Stimulated activated CD4-positive, alpha-beta T cell treated with anti-CD3 and anti-CD28 coated beads, Interleukin-4, amount 100 ng/mL, for 4 hours (primary cell): ENCODE results near the gene DRC1.
"Not testable (repeated sequence)": the region's sequence is repeated elsewhere in the genome, so short reads cannot be mapped to it uniquely, and the experiment has no call there.

Experiments
- DNase-seq, 2 experiments: peaks; one replicate each; pipeline ENCODE4 v3.0.0-alpha.2; 2020

The DRC1 gene

GRCh38 chr2:26464390-26465265, 62.9 kb downstream of the DRC1 start:
- DNase-seq: no peak

- no peak for DNase-seq
Observed at GRCh38 chr2:26465266-26465925, 63.7 kb downstream of the DRC1 start.

- no peak for DNase-seq
Observed at GRCh38 chr2:26465981-26466471, 64.3 kb downstream of the DRC1 start.

- no peak for DNase-seq
Observed at GRCh38 chr2:26466662-26467310, 65.1 kb downstream of the DRC1 start.

- not testable (repeated sequence) for DNase-seq
Observed at GRCh38 chr2:26468544-26468943, 66.8 kb downstream of the DRC1 start.

- DNase-seq: peak; percentile 46 to 56
Observed at GRCh38 chr2:26469092-26469710, 67.5 kb downstream of the DRC1 start.

GRCh38 chr2:26469955-26470354, 68.2 kb downstream of the DRC1 start:
- no peak for DNase-seq

GRCh38 chr2:26470601-26471260, 69.0 kb downstream of the DRC1 start:
- DNase-seq: no peak

GRCh38 chr2:26471289-26471688, 69.6 kb downstream of the DRC1 start:
- no peak for DNase-seq

GRCh38 chr2:26471766-26472706, 70.3 kb downstream of the DRC1 start:
- no peak for DNase-seq

GRCh38 chr2:26472821-26473655, 71.3 kb downstream of the DRC1 start:
- no peak for DNase-seq

- no peak for DNase-seq
Observed at GRCh38 chr2:26473796-26474195, 72.1 kb downstream of the DRC1 start.

GRCh38 chr2:26474261-26474785, 72.6 kb downstream of the DRC1 start:
- DNase-seq: no peak

- DNase-seq: no peak
Observed at GRCh38 chr2:26475037-26475436, 73.3 kb downstream of the DRC1 start.

- no peak for DNase-seq
Observed at GRCh38 chr2:26475832-26476501, 74.2 kb downstream of the DRC1 start.

GRCh38 chr2:26477126-26477910, 75.6 kb downstream of the DRC1 start:
- DNase-seq: no peak

- no peak for DNase-seq
Observed at GRCh38 chr2:26477911-26478253, 76.2 kb downstream of the DRC1 start, which contains the start of gene OTOF. OTOF (minus strand) TSS chr2:26478124.

- DNase-seq: no peak
Observed at GRCh38 chr2:26478366-26478765, 76.6 kb downstream of the DRC1 start.
